NT2/D1 (cell line): ENCODE measurements around the gene CYP2A7.

Experiments
- SUZ12 ChIP-seq: IDR thresholded peaks from 2 replicates; pipeline ENCODE4 v1.6.1; 2011; ENCODE audit not compliant: insufficient read length, insufficient read depth; ENCODE audit errors: extremely low read depth
- YY1 ChIP-seq: IDR thresholded peaks from 2 replicates; pipeline ENCODE4 v1.6.1; 2011; ENCODE audit not compliant: insufficient read length, insufficient read depth
- ZNF274 ChIP-seq: IDR thresholded peaks from 2 replicates; pipeline ENCODE4 v1.6.1; 2011; ENCODE audit warnings: mild to moderate bottlenecking, low read depth, low read length

DNA sequence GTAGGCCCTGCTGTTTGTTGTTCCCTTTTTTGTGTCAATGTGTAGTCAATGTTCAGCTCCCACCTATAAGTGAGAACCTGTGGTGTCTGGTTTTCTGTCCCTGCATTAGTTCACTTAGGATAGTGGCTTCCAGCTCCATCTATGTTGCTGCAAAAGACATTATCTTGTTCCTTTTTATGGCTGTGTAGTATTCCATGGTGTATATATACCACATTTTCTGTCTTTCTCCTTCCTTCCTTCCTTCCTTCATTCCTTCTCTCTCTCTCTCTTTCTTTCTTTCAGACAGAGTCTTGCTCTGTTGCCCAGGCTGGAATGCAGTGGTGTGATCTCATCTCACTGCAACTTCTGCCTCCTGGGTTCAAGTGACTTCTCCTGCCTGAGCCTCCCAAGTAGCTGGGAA lies 52.8 kb downstream of the CYP2A7 start:
- TF ChIP-seq ZNF274 (no peak), YY1 (no peak), SUZ12 (no peak)
